Endothelial cell of umbilical vein (primary cell): Measurements from ENCODE around the gene CD200R1L.

ENCODE experiments used
- CTCF ChIP-seq, 2 donors: IDR thresholded peaks; 1 replicate in 1 of 2; 2 replicates in 1 of 2; pipeline ENCODE4 v1.5.1; 2011; ENCODE audit warnings: low read length in 2 of 2, mild to moderate bottlenecking in 2 of 2, moderate library complexity in 2 of 2, control low read depth in 1 of 2, inconsistent platforms in 1 of 2, low read depth in 1 of 2; ENCODE audit not compliant: insufficient read depth in 1 of 2; ENCODE audit errors: extremely low read depth in 1 of 2
- EZH2 ChIP-seq: IDR thresholded peaks from 2 replicates; pipeline ENCODE4 v1.6.1; 2012; ENCODE audit warnings: borderline replicate concordance, low read depth, mild to moderate bottlenecking, moderate library complexity, low read length, inconsistent platforms; ENCODE audit not compliant: severe bottlenecking
- FOS ChIP-seq: IDR thresholded peaks from 2 replicates; pipeline ENCODE4 v1.6.1; 2011; ENCODE audit warnings: mild to moderate bottlenecking, low read length, moderate library complexity, borderline replicate concordance; ENCODE audit not compliant: insufficient read depth
- GATA2 ChIP-seq: IDR thresholded peaks from 2 replicates; pipeline ENCODE4 v1.7.0; 2011; ENCODE audit warnings: low read depth, mild to moderate bottlenecking, moderate library complexity, mixed read lengths, low read length; ENCODE audit not compliant: insufficient read length, insufficient read depth
- JUN ChIP-seq: IDR thresholded peaks from 2 replicates; pipeline ENCODE4 v1.6.1; 2011; ENCODE audit warnings: borderline replicate concordance, low read depth; ENCODE audit not compliant: insufficient read length, insufficient read depth
- MAX ChIP-seq: IDR thresholded peaks from 2 replicates; pipeline ENCODE4 v1.6.1; 2011; ENCODE audit not compliant: insufficient read depth, insufficient read length
- MYC ChIP-seq: IDR thresholded peaks from one replicate; pipeline ENCODE4 v1.6.1; 2011; ENCODE audit warnings: mild to moderate bottlenecking, low read depth, low read length
- POLR2A ChIP-seq: IDR thresholded peaks from 2 replicates; pipeline ENCODE4 v1.6.1; 2012; ENCODE audit warnings: low read depth, mild to moderate bottlenecking, control low read depth, low read length
- POLR2AphosphoS5 ChIP-seq: IDR thresholded peaks from 2 replicates; pipeline ENCODE4 v1.6.1; 2012; ENCODE audit warnings: low read depth, mild to moderate bottlenecking, control low read depth, low read length, moderate library complexity; ENCODE audit not compliant: insufficient read depth

DNA sequence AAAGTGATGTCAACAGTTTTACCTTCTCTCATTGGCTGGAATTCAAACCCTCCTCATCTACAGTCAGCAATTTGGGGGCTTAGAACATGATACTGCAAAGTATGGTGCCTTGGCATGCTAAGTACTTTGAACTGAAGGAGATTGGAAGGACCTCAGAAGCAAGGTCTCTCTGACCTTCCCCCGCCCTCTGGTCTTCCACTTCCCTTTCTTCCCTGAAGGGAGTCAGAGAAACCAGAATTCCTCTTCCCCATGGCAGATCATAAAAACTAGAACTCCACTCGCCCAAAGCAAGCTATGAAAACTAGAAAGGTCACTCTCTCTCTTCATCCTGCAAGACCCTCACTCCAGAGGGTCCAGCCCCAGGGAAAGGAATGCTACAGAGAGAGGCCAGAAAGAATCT is 64.2 kb downstream of the CD200R1L start:
- TF ChIP-seq MYC (no peak), GATA2 (no peak), CTCF (IDR thresholded peaks at IDR 0.05; ENCODE audit: extremely low read depth in 1 of 2, insufficient read depth in 1 of 2, low read depth in 1 of 2, low read length in 2 of 2) (no peak), MAX (no peak), POLR2A (no peak), POLR2AphosphoS5 (no peak), EZH2 (no peak), JUN (no peak), FOS (no peak)
